ENCODE measurements around the gene EPHB4. TPM values are rescaled to one million over a fixed set of nuclear protein-coding genes. Genes with fewer than 3 reads are reported as not detected.
"Not testable (repeated sequence)": the region's sequence is repeated elsewhere in the genome, so short reads cannot be mapped to it uniquely, and the experiment has no call there.

The EPHB4 gene
- total and polyA plus RNA-seq, 2 of the 8 experiments (the other 6 are each of a cell fraction or from before 2014, with no cell fraction given), result 85.0 to 113 TPM

GRCh38 chr7:100806883-100807282, 20.4 kb downstream of the EPHB4 start:
- not testable (repeated sequence) for H3K27me3 ChIP-seq (replicated peaks in 1 of 4; ENCODE audit: control insufficient read depth in 3 of 4, extremely low read depth in 1 of 4, insufficient read depth in 3 of 4, low read length in 3 of 4); H4K8ac ChIP-seq (ENCODE audit: extremely low read depth, insufficient read depth, low read length); H3K9me3 ChIP-seq (ENCODE audit: insufficient read depth in 2 of 2, low read depth in 1 of 2, low read length in 1 of 2); H4K20me1 ChIP-seq (replicated peaks in 1 of 2; ENCODE audit: control insufficient read depth in 1 of 2, insufficient read depth in 2 of 2, low read length in 2 of 2); H3K23me2 ChIP-seq (ENCODE audit: low read depth, low read length); H2BK12ac ChIP-seq (ENCODE audit: low read depth, low read length); H3K4ac ChIP-seq (replicated peaks; ENCODE audit: insufficient read length, low read depth, low read length); H2BK15ac ChIP-seq (ENCODE audit: low read length); H2AFZ ChIP-seq (ENCODE audit: low read length); H2AK5ac ChIP-seq (ENCODE audit: low read depth, low read length); H3K56ac ChIP-seq (replicated peaks; ENCODE audit: insufficient read length, low read depth, low read length); H3K18ac ChIP-seq (ENCODE audit: extremely low read depth, low read length); H3K27ac ChIP-seq (ENCODE audit: low read depth, low read length); H3K23ac ChIP-seq (ENCODE audit: insufficient read length); H4K91ac ChIP-seq (replicated peaks; ENCODE audit: insufficient read length, low read length); H3K4me2 ChIP-seq (ENCODE audit: insufficient read depth in 1 of 2, low read depth in 2 of 2, low read length in 2 of 2); H3K14ac ChIP-seq (ENCODE audit: insufficient read length); DNase-seq (ENCODE audit: low read depth in 1 of 2, low spot score in 2 of 2); H2BK120ac ChIP-seq (replicated peaks; ENCODE audit: low read depth, low read length); H4K5ac ChIP-seq (ENCODE audit: insufficient read length, low read depth, low read length); H2BK20ac ChIP-seq (ENCODE audit: low read length); H3K79me2 ChIP-seq (ENCODE audit: control insufficient read depth in 1 of 2, insufficient read depth in 2 of 2, low read length in 2 of 2); H3K4me3 ChIP-seq (ENCODE audit: extremely low read depth in 1 of 4, insufficient read depth in 2 of 4, low read depth in 3 of 4, low read length in 4 of 4); FAIRE-seq; H2BK5ac ChIP-seq (ENCODE audit: low read depth, low read length); H3K4me1 ChIP-seq (replicated peaks in 1 of 4; ENCODE audit: control insufficient read depth in 3 of 4, insufficient read depth in 4 of 4, low read length in 3 of 4); H3K79me1 ChIP-seq (ENCODE audit: low read depth, low read length); H3K9ac ChIP-seq (replicated peaks in 1 of 4; ENCODE audit: extremely low read depth in 1 of 4, low read depth in 3 of 4, low read length in 3 of 4)
- H3K36me3 ChIP-seq (ENCODE audit: control insufficient read depth in 2 of 4, insufficient read depth in 4 of 4, low read length in 3 of 4), result peaks cover 39 to 89% (median 60%) of the 10 kb centered on the region in 4 experiments
- ChIA-PET POLR2A (ENCODE audit: partially characterized antibody) (interaction anchor here (1.1 to 10.3 kb wide), 11 partner anchors 7 to 68 kb away, joined by 3 to 124 read pairs (median 4); partner anchors contain the start of genes EPHB4, SLC12A9 and SRRT), CTCF (ENCODE audit: partially characterized antibody) (interaction anchor here (0.5 to 13.2 kb wide), 13 partner anchors 8 to 270 kb away, joined by 3 to 215 read pairs (median 4); partner anchors contain the start of genes EPHB4 and SLC12A9)
- 94% methylated on average over 6 of the region's 6 CpGs; no CpG with 5 or more reads in 1 of the 2 experiments for WGBS, 2 experiments (ENCODE audit: extremely low coverage in 1 of 2, insufficient coverage in 1 of 2, insufficient read length in 1 of 2, insufficient replicate concordance in 2 of 2, low coverage in 1 of 2, low lambda C conversion rate in 2 of 2, missing lambda C conversion rate in 1 of 2)

All from H1 (cell line).